K562 (cell line): Measurements from ENCODE around the gene NRARP. TPM values are rescaled to one million over a fixed set of nuclear protein-coding genes. Genes with fewer than 3 reads are reported as not detected.
A peak's percentile ranks its signal among the peaks of the same experiment; 100 is the strongest.

Experiments used
- CCAR2 ChIP-seq: fragments of 200-400 bp; formaldehyde crosslinking; IDR thresholded peaks from 2 replicates; pipeline ENCODE4 v1.6.1; 2017; ENCODE audit warnings: mild to moderate bottlenecking, low read depth, low read length
- CHD2 ChIP-seq: IDR thresholded peaks from 2 replicates; pipeline ENCODE4 v1.6.1; 2011; ENCODE audit warnings: low read depth, low read length
- CXXC5 ChIP-seq: fragments of 250-450 bp; sonication (Bioruptor Pico); IDR thresholded peaks from 2 replicates; pipeline ENCODE4 v1.8.0; 2022; ENCODE audit warnings: inconsistent platforms, mild to moderate bottlenecking, moderate library complexity
- DNMT1 ChIP-seq: fragments of 450-650 bp; IDR thresholded peaks from 2 replicates; pipeline ENCODE4 v1.6.1; 2016; ENCODE audit warnings: antibody characterized with exemption, mild to moderate bottlenecking
- EGR1 ChIP-seq: fragments of 450-650 bp; conservative IDR thresholded peaks from 2 replicates; pipeline ENCODE4 v1.6.1; 2017; ENCODE audit warnings: mild to moderate bottlenecking
- EP300 ChIP-seq: IDR thresholded peaks from 2 replicates; pipeline ENCODE4 v1.6.1; 2012; ENCODE audit warnings: low read length, improper control_type of control experiment
- GABPA ChIP-seq: fragments of 200-800 bp; sonication (Bioruptor generic); conservative IDR thresholded peaks from 2 replicates; pipeline ENCODE4 v1.6.1; 2016; ENCODE audit warnings: low read depth, missing genetic modification characterization, missing compliant biosample characterization
- HSF4 ChIP-seq: fragments of 250-450 bp; sonication (Bioruptor Pico); IDR thresholded peaks from 2 replicates; pipeline ENCODE4 v2.1.2; 2022; ENCODE audit warnings: mild to moderate bottlenecking, moderate library complexity, borderline replicate concordance
- KAT2B ChIP-seq: IDR thresholded peaks from one replicate; pipeline ENCODE4 v1.6.1; 2012; ENCODE audit warnings: low read depth, mild to moderate bottlenecking, control low read depth, inconsistent platforms, low read length, moderate library complexity
- MAZ ChIP-seq, 2 experiments: fragments of 450-650 bp in 1 of 2; sonication (generic) in 1 of 2; formaldehyde crosslinking; IDR thresholded peaks in 1 of 2; conservative IDR thresholded peaks in 1 of 2; 2 replicates each; pipeline versions ENCODE4 v1.4.0 to v1.5.0; 2020; ENCODE audit warnings: mild to moderate bottlenecking in 1 of 2, missing genetic modification reagents in 1 of 2
- MYBL2 ChIP-seq, 2 experiments: fragments of 450-650 bp in 1 of 2; sonication (generic) in 1 of 2; formaldehyde crosslinking in 1 of 2; IDR thresholded peaks; 2 replicates each; pipeline versions ENCODE4 v1.6.1 to v1.8.1; 2017 to 2022; ENCODE audit warnings: borderline replicate concordance in 1 of 2, inconsistent platforms in 1 of 2, low read depth in 1 of 2, mild to moderate bottlenecking in 1 of 2, missing genetic modification reagents in 1 of 2, moderate library complexity in 1 of 2
- MYC ChIP-seq, 2 experiments: fragments of 250-450 bp in 1 of 2; sonication (Bioruptor Pico) in 1 of 2; IDR thresholded peaks; 2 replicates each; pipeline versions ENCODE4 v1.5.1 to v1.6.1; 2012 to 2021; ENCODE audit warnings: low read depth in 2 of 2, borderline replicate concordance in 1 of 2, improper control_type of control experiment in 1 of 2, low read length in 1 of 2, mild to moderate bottlenecking in 1 of 2, moderate library complexity in 1 of 2
- NCOA2 ChIP-seq, 2 experiments: fragments of 450-650 bp; IDR thresholded peaks; 2 replicates each; pipeline ENCODE4 v1.6.1; 2018; ENCODE audit warnings: mild to moderate bottlenecking in 2 of 2, moderate library complexity in 1 of 2; ENCODE audit not compliant: partially characterized antibody in 2 of 2
- PML ChIP-seq: IDR thresholded peaks from 2 replicates; pipeline ENCODE4 v1.6.1; 2012; ENCODE audit warnings: low read length, inconsistent platforms
- PRMT5 ChIP-seq: sonication (generic); formaldehyde crosslinking; IDR thresholded peaks from 2 replicates; pipeline ENCODE4 v1.5.0; 2020; ENCODE audit warnings: missing genetic modification reagents
- RNF2 ChIP-seq: sonication (generic); IDR thresholded peaks from 2 replicates; pipeline ENCODE4 v1.6.1; 2016
- SMAD4 ChIP-seq: fragments of 250-450 bp; sonication (Bioruptor Pico); conservative IDR thresholded peaks from 2 replicates; pipeline ENCODE4 v1.8.0; 2021; ENCODE audit warnings: inconsistent platforms, mild to moderate bottlenecking, moderate library complexity
- TAF1 ChIP-seq: IDR thresholded peaks from 2 replicates; pipeline ENCODE4 v1.6.1; 2011; ENCODE audit warnings: mild to moderate bottlenecking, low read length, moderate library complexity; ENCODE audit not compliant: insufficient read depth, control insufficient read depth, severe bottlenecking; ENCODE audit errors: extremely low read depth
- TBL1XR1 ChIP-seq, 2 experiments: IDR thresholded peaks; 2 replicates each; pipeline ENCODE4 v1.6.1; 2012; ENCODE audit warnings: improper control_type of control experiment in 2 of 2, low read length in 2 of 2, mild to moderate bottlenecking in 1 of 2
- ZNF134 ChIP-seq: fragments of 250-450 bp; sonication (Bioruptor Pico); conservative IDR thresholded peaks from 2 replicates; pipeline ENCODE4 v1.4.0; 2020
- ZNF239 ChIP-seq: fragments of 250-450 bp; sonication (Bioruptor Pico); IDR thresholded peaks from 2 replicates; pipeline ENCODE4 v1.4.0; 2020; ENCODE audit warnings: mild to moderate bottlenecking
- polyA plus RNA-seq, 8 experiments: library from polyadenylated mRNA; depleted of rRNA in 4 of 8; stranded (reverse) in 5 of 8; unstranded in 3 of 8; fragments of >200 nt; fragmentation: Nextera tagmentation in 2 of 8; fragmentation: Illumina TruSeq in 1 of 8; extraction: Ambion mirVana in 2 of 8; extraction: Trizol in 1 of 8; gene quantifications; 2 replicates each; pipeline versions ENCODE4 v1.2.1 to v1.2.3, GENCODE V29; 2011 to 2014; ENCODE audit warnings: inconsistent platforms in 1 of 8, missing spikeins in 1 of 8
- total RNA-seq, 7 experiments: library from RNA; depleted of rRNA in 6 of 7; stranded (reverse); fragments of >200 nt in 6 of 7; fragmentation: Illumina TruSeq in 2 of 7; extraction: Trizol in 2 of 7; gene quantifications; 2 replicates each; pipeline versions ENCODE4 v1.2.1 to v1.2.3, GENCODE V29; 2011 to 2021; ENCODE audit warnings: low replicate concordance in 1 of 7
- TF ChIP-seq, protein P1 (sequence below): sonication (generic); formaldehyde crosslinking; IDR thresholded peaks from 2 replicates; pipeline ENCODE4 v1.8.0; 2022; ENCODE audit warnings: mild to moderate bottlenecking, low read depth, missing genetic modification reagents
- TF ChIP-seq, protein P2 (sequence below): sonication (generic); formaldehyde crosslinking; IDR thresholded peaks from 2 replicates; pipeline ENCODE4 v1.4.0; 2020; ENCODE audit warnings: mild to moderate bottlenecking, missing genetic modification reagents
- TF ChIP-seq, protein P3 (sequence below): sonication (generic); formaldehyde crosslinking; IDR thresholded peaks from 2 replicates; pipeline ENCODE4 v1.8.0; 2022; ENCODE audit warnings: missing genetic modification reagents, mild to moderate bottlenecking, moderate library complexity, borderline replicate concordance

NRARP gene
- total and polyA plus RNA-seq, 9 of the 15 experiments (the other 6 are each of a cell fraction or from before 2014, with no cell fraction given), result 2.0 to 24.5 (median 7.2) TPM; not detected in 2

DNA sequence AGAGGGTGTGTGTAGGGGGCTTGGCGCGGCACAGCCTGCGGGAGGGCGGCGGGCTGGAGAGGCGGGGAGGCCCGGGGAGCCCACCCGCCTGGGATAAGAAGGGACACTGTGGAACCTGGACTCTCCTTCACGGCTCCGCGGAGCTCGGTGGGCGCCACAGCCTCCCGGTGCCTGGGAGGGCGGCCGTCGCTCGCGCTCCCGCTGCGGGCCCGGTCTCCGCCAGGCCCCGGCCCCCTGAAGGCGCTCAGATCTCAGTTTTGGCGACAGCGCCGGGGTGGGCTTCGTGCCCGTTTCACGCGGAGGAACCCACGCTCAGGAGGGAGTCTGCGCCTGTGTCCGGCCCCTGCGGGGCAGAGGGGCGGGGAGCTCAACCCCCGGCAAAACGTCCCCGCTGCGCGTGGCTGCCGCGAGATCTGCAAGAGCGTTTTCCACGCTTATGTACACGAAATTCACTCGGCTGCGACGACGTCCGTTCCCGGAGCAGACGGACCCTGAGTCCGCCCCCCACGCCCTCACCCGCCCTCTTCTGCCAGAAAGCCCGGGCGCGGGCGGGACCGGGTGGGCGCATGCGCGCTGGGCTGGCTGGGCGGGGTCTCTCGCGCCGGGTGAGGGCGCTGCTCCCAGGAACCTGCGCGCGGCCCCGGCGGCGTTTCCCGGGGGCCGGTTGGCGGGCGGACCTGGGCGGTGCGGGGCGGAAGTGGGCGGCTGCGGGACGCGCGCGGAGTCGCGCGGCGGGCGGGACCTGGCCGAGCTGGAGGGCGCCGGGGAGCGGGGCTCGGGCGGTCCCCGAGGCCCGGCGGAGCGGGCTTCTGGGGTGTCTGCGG lies 47.2 kb downstream of the NRARP start, which contains the start of gene NELFB (continued):
- TF ChIP-seq, protein P1, sequence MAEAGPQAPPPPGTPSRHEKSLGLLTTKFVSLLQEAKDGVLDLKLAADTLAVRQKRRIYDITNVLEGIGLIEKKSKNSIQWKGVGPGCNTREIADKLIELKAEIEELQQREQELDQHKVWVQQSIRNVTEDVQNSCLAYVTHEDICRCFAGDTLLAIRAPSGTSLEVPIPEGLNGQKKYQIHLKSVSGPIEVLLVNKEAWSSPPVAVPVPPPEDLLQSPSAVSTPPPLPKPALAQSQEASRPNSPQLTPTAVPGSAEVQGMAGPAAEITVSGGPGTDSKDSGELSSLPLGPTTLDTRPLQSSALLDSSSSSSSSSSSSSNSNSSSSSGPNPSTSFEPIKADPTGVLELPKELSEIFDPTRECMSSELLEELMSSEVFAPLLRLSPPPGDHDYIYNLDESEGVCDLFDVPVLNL (CRISPR knock-in tag), result no peak
- TF ChIP-seq, protein P2, sequence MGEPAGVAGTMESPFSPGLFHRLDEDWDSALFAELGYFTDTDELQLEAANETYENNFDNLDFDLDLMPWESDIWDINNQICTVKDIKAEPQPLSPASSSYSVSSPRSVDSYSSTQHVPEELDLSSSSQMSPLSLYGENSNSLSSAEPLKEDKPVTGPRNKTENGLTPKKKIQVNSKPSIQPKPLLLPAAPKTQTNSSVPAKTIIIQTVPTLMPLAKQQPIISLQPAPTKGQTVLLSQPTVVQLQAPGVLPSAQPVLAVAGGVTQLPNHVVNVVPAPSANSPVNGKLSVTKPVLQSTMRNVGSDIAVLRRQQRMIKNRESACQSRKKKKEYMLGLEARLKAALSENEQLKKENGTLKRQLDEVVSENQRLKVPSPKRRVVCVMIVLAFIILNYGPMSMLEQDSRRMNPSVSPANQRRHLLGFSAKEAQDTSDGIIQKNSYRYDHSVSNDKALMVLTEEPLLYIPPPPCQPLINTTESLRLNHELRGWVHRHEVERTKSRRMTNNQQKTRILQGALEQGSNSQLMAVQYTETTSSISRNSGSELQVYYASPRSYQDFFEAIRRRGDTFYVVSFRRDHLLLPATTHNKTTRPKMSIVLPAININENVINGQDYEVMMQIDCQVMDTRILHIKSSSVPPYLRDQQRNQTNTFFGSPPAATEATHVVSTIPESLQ, result 0 out of 2 replicates have a peak, but pooled peaks have one; percentile 48
- TF ChIP-seq ZNF134 (no peak), MAZ (CRISPR knock-in tag; conservative IDR thresholded peaks at IDR 0.05 in 1 of 2, IDR thresholded peaks at IDR 0.05 in 1 of 2) (peak; percentile 61 to 74), ZNF239 (no peak), HSF4 (CRISPR knock-in tag) (no peak), MYC (IDR thresholded peaks at IDR 0.05; ENCODE audit: low read depth, low read length) (peak; percentile 37; the same call in 1 of the 2 replicates), MYC (CRISPR knock-in tag; IDR thresholded peaks at IDR 0.05; ENCODE audit: borderline replicate concordance, low read depth) (no peak), RNF2 (no peak), EP300 (no peak), DNMT1 (no peak), SMAD4 (CRISPR knock-in tag) (peak; percentile 81), CCAR2 (no peak), NCOA2 (IDR thresholded peaks at IDR 0.05; ENCODE audit: partially characterized antibody in 2 of 2) (no peak), TAF1 (peak; percentile 84), PRMT5 (0 out of 2 replicates have a peak, but pooled peaks have one; percentile 50), PML (peak; percentile 48; the same call in 1 of the 2 replicates), CXXC5 (CRISPR knock-in tag) (peak; percentile 96), MYBL2 (IDR thresholded peaks at IDR 0.05; ENCODE audit: low read depth) (no peak), MYBL2 (CRISPR knock-in tag; IDR thresholded peaks at IDR 0.05; ENCODE audit: borderline replicate concordance) (no peak), GABPA (tag) (peak; percentile 100), KAT2B (no peak), TBL1XR1 (IDR thresholded peaks at IDR 0.05; ENCODE audit: low read length in 2 of 2) (no peak), CHD2 (peak; percentile 43), EGR1 (peak; percentile 79)
- TF ChIP-seq, protein P3, sequence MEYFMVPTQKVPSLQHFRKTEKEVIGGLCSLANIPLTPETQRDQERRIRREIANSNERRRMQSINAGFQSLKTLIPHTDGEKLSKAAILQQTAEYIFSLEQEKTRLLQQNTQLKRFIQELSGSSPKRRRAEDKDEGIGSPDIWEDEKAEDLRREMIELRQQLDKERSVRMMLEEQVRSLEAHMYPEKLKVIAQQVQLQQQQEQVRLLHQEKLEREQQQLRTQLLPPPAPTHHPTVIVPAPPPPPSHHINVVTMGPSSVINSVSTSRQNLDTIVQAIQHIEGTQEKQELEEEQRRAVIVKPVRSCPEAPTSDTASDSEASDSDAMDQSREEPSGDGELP (CRISPR knock-in tag), result 0 out of 2 replicates have a peak, but pooled peaks have one; percentile 29
